Natural killer cell (primary cell): Measurements from ENCODE around the gene GUCA2B. TPM values are rescaled to one million over a fixed set of nuclear protein-coding genes. Genes with fewer than 3 reads are reported as not detected.

Source experiments
- ATAC-seq, 3 donors: fragments of 150-1000 bp in 2 of 3; fragments of 200-7000 bp in 1 of 3; cut with Tn5 transposase; 1 replicate in 1 of 3; 2 replicates in 2 of 3; pipeline ENCODE4 v1.10.0; 2021; ENCODE audit warnings: mild to moderate bottlenecking in 2 of 3, moderate library complexity in 2 of 3
- DNase-seq, 2 donors: peaks; one replicate each; pipeline versions ENCODE4 v3.0.0 to v3.0.0-alpha.2; 2013 to 2021; ENCODE audit warnings: mixed read lengths in 1 of 2
- H3K27ac ChIP-seq: one replicate; pipeline ENCODE4 v1.5.1; 2013; ENCODE audit warnings: mild to moderate bottlenecking, low read length
- H3K27me3 ChIP-seq: one replicate; pipeline ENCODE4 v1.6.1; 2013; ENCODE audit warnings: low read length; ENCODE audit not compliant: control insufficient read depth, insufficient read depth
- H3K36me3 ChIP-seq: one replicate; pipeline ENCODE4 v1.6.1; 2013; ENCODE audit warnings: low read length; ENCODE audit not compliant: control insufficient read depth, insufficient read depth
- H3K4me1 ChIP-seq: one replicate; pipeline ENCODE4 v1.6.1; 2013; ENCODE audit warnings: low read length; ENCODE audit not compliant: control insufficient read depth, insufficient read depth
- H3K4me3 ChIP-seq: one replicate; pipeline ENCODE4 v1.5.1; 2013; ENCODE audit warnings: low read length
- H3K9me3 ChIP-seq: one replicate; pipeline ENCODE4 v1.6.1; 2013; ENCODE audit warnings: low read length; ENCODE audit not compliant: control insufficient read depth, insufficient read depth
- H3K27ac Mint-ChIP-seq, 2 donors: one replicate each; pipeline ENCODE4 v1.8.0; 2022; ENCODE audit warnings: mild to moderate bottlenecking in 2 of 2, mixed read lengths in 2 of 2, moderate library complexity in 1 of 2
- H3K27me3 Mint-ChIP-seq, 2 donors: one replicate each; pipeline ENCODE4 v1.8.0; 2022; ENCODE audit warnings: low read depth in 2 of 2, mixed read lengths in 2 of 2
- H3K36me3 Mint-ChIP-seq: one replicate; pipeline ENCODE4 v1.8.0; 2022; ENCODE audit warnings: mixed read lengths
- H3K4me1 Mint-ChIP-seq, 2 donors: one replicate each; pipeline ENCODE4 v1.8.0; 2022; ENCODE audit warnings: mixed read lengths in 2 of 2
- H3K4me3 Mint-ChIP-seq: one replicate; pipeline ENCODE4 v1.8.0; 2022; ENCODE audit warnings: mild to moderate bottlenecking, moderate library complexity, mixed read lengths
- H3K9me3 Mint-ChIP-seq, 2 donors: one replicate each; pipeline ENCODE4 v1.8.0; 2022; ENCODE audit warnings: mixed read lengths in 2 of 2
- CTCF ChIP-seq: fragments of 200-600 bp; IDR thresholded peaks from one replicate; pipeline ENCODE4 v1.8.0; 2022; ENCODE audit warnings: antibody characterized with exemption
- WGBS: methylation state at CpG from one replicate; pipeline ENCODE4 v1.1.7; 2013; ENCODE audit warnings: missing lambda C conversion rate; ENCODE audit not compliant: insufficient coverage; 5-methylcytosine and 5-hydroxymethylcytosine counted together
- intact Hi-C: fragments of 100-400 bp; cut with micrococcal nuclease; formaldehyde crosslinking; loops from one replicate; pipeline ENCODE4 v1.14.2; 2022
- total RNA-seq, 4 donors: library from RNA; stranded (reverse); fragments of 120-200 nt in 1 of 4; gene quantifications; one replicate each; pipeline versions ENCODE4 v1.2.3 to v1.2.4, GENCODE V29; 2013 to 2022

Gene GUCA2B
- total RNA-seq, 3 donors from 2014 or later (not counting 1 experiment from before 2014, with no cell fraction given) = not detected

GRCh38 chr1:42154685-42155084, 1.5 kb downstream of the GUCA2B start:
- no peaks in the 10 kb centered on the region for H3K27me3 ChIP-seq
- DNase-seq (no peak), ATAC-seq (no peak)
- no peak overlapping the region for H3K4me3 ChIP-seq
- no peak for TF ChIP-seq CTCF
- no peak overlapping the region for H3K27ac ChIP-seq
- intact Hi-C loops = no loop called here
- peaks cover 8 to 9% of the 10 kb centered on the region in 2 donors for H3K4me1 Mint-ChIP-seq
- H3K36me3 Mint-ChIP-seq = no peaks in the 10 kb centered on the region
- peaks cover 5% of the 10 kb centered on the region for H3K4me1 ChIP-seq
- 91% methylated on average over 13 of the region's 13 CpGs for WGBS
- no peaks in the 10 kb centered on the region for H3K9me3 ChIP-seq
- no peaks in the 10 kb centered on the region for H3K9me3 Mint-ChIP-seq
- H3K4me3 Mint-ChIP-seq = no peak overlapping the region
- H3K27ac Mint-ChIP-seq = no peak overlapping the region
- H3K36me3 ChIP-seq = no peaks in the 10 kb centered on the region
- H3K27me3 Mint-ChIP-seq = peaks cover 8 to 16% of the 10 kb centered on the region in 2 donors

GRCh38 chr1:42155362-42155761, 2.2 kb downstream of the GUCA2B start:
- TF ChIP-seq CTCF = no peak
- WGBS = 90% methylated on average over 12 of the region's 12 CpGs
- DNase-seq (no peak), ATAC-seq (no peak)
- Mint-ChIP-seq H3K27ac (no peak overlapping the region), H3K4me1 (peaks cover 8 to 9% of the 10 kb centered on the region in 2 donors), H3K4me3 (no peak overlapping the region), H3K36me3 (peaks cover 4% of the 10 kb centered on the region), H3K27me3 (peaks cover 5 to 10% of the 10 kb centered on the region in 2 donors), H3K9me3 (no peaks in the 10 kb centered on the region)
- peaks cover 5% of the 10 kb centered on the region for H3K4me1 ChIP-seq
- no peaks in the 10 kb centered on the region for H3K36me3 ChIP-seq
- H3K4me3 ChIP-seq = no peak overlapping the region
- no peak overlapping the region for H3K27ac ChIP-seq
- intact Hi-C loops = no loop called here
- H3K27me3 ChIP-seq = no peaks in the 10 kb centered on the region
- no peaks in the 10 kb centered on the region for H3K9me3 ChIP-seq

GRCh38 chr1:42157667-42158066, 4.5 kb downstream of the GUCA2B start:
- 27% methylated on average over 7 of the region's 7 CpGs for WGBS

More at GRCh38 chr1:42157667-42158066, 4.5 kb downstream of the GUCA2B start:
- Mint-ChIP-seq H3K27ac (no peak overlapping the region), H3K4me1 (peaks cover 15 to 16% of the 10 kb centered on the region in 2 donors), H3K9me3 (peaks cover 4 to 5% of the 10 kb centered on the region in 2 donors), H3K4me3 (no peak overlapping the region), H3K27me3 (peaks cover 4 to 13% of the 10 kb centered on the region in 2 donors), H3K36me3 (peaks cover 14% of the 10 kb centered on the region)
- ATAC-seq = peak in 1 of 3 donors; percentile 39
- H3K36me3 ChIP-seq = no peaks in the 10 kb centered on the region
- intact Hi-C loops = no loop called here
- TF ChIP-seq CTCF = no peak
- H3K27ac ChIP-seq = no peak overlapping the region
- no peak overlapping the region for H3K4me3 ChIP-seq
- H3K4me1 ChIP-seq = peaks cover 14% of the 10 kb centered on the region
- DNase-seq = peak in 1 of 2 donors; percentile 31
- H3K27me3 ChIP-seq = no peaks in the 10 kb centered on the region
- no peaks in the 10 kb centered on the region for H3K9me3 ChIP-seq
